AG04449 (cell line): ENCODE results near the gene DNM3.
"Not testable (repeated sequence)": the region's sequence is repeated elsewhere in the genome, so short reads cannot be mapped to it uniquely, and the experiment has no call there.

Experiments
- CTCF ChIA-PET: fragments of 350-600 bp; formaldehyde crosslinking; extraction: SDS; loops from one replicate; lab custom pipeline; 2021; ENCODE audit warnings: antibody characterized with exemption; lab: Yijun Ruan, JAX
- POLR2A ChIA-PET: fragments of 400-600, 350-600 bp; formaldehyde crosslinking; extraction: SDS; loops from one replicate; lab custom pipeline; 2020; ENCODE audit warnings: antibody characterized with exemption, inconsistent platforms; lab: Yijun Ruan, JAX
- DNase-seq: peaks from one replicate; pipeline ENCODE4 v3.0.0-alpha.2; 2010; ENCODE audit warnings: low read depth, low spot score
- H3K4me3 ChIP-seq: 2 replicates; pipeline ENCODE4 v1.5.1; 2011; ENCODE audit warnings: low read depth, mild to moderate bottlenecking, control low read depth, low read length
- TF ChIP-seq, protein P1 (sequence below): IDR thresholded peaks from one replicate; pipeline ENCODE4 v1.5.1; 2011; ENCODE audit warnings: mild to moderate bottlenecking, moderate library complexity, low read length, control low read depth, inconsistent platforms; ENCODE audit not compliant: insufficient read depth; ENCODE audit errors: missing control alignments

DNM3 gene

DNA sequence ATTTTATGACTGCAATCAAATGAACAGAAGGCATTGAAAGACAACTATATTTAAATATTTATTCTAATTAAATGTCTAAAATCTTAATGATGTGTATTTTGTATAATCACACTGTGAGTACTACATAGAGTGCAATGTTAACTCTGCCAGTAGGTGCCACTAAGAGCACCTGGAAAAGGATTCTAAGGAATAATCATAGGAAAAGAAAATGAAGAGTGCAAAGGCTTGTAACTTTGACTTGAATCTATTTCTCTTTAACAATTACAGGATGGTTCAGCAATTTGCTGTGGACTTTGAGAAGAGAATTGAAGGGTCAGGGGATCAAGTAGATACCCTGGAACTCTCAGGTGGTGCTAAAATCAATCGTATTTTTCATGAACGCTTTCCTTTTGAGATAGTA lies 200.4 kb downstream of the DNM3 start:
- ChIA-PET POLR2A (no interaction called here), CTCF (interaction anchor here (0.9 to 2.0 kb wide), 10 partner anchors 11 to 392 kb away, joined by 3 to 7 read pairs (median 4); no protein-coding TSS in a partner anchor)
- H3K4me3 ChIP-seq: no peak overlapping the region
- peak; percentile 4 for DNase-seq
- TF ChIP-seq, protein P1, sequence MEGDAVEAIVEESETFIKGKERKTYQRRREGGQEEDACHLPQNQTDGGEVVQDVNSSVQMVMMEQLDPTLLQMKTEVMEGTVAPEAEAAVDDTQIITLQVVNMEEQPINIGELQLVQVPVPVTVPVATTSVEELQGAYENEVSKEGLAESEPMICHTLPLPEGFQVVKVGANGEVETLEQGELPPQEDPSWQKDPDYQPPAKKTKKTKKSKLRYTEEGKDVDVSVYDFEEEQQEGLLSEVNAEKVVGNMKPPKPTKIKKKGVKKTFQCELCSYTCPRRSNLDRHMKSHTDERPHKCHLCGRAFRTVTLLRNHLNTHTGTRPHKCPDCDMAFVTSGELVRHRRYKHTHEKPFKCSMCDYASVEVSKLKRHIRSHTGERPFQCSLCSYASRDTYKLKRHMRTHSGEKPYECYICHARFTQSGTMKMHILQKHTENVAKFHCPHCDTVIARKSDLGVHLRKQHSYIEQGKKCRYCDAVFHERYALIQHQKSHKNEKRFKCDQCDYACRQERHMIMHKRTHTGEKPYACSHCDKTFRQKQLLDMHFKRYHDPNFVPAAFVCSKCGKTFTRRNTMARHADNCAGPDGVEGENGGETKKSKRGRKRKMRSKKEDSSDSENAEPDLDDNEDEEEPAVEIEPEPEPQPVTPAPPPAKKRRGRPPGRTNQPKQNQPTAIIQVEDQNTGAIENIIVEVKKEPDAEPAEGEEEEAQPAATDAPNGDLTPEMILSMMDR: peak; percentile 8

GRCh38 chr1:172043900-172044299 lies 202.6 kb downstream of the DNM3 start:
- ChIA-PET CTCF (interaction anchor here (1.1 to 2.0 kb wide), 2 partner anchors 10 to 355 kb away, joined by 4 to 9 read pairs; no protein-coding TSS in a partner anchor), POLR2A (no interaction called here)
- H3K4me3 ChIP-seq: no peak overlapping the region
- no peak for DNase-seq
- TF ChIP-seq, protein P1: no peak

GRCh38 chr1:172051898-172052297 lies 210.6 kb downstream of the DNM3 start:
- no peak overlapping the region for H3K4me3 ChIP-seq
- TF ChIP-seq, protein P1: no peak
- ChIA-PET POLR2A (no interaction called here), CTCF (interaction anchor here (1.5 to 2.4 kb wide), 2 partner anchors 11 to 377 kb away, joined by 3 to 8 read pairs; no protein-coding TSS in a partner anchor)
- DNase-seq: no peak

- H3K4me3 ChIP-seq: no peak overlapping the region
- CTCF ChIA-PET: interaction anchor here (1.1 to 2.2 kb wide), 2 partner anchors 11 to 13 kb away, joined by 4 to 9 read pairs; no protein-coding TSS in a partner anchor
- no peak for DNase-seq
- POLR2A ChIA-PET: no interaction called here
- TF ChIP-seq, protein P1: no peak
Measured at GRCh38 chr1:172054172-172054571, 212.9 kb downstream of the DNM3 start.

- POLR2A ChIA-PET, DNase-seq, H3K4me3 ChIP-seq, CTCF ChIA-PET: not testable (repeated sequence)
Measured at GRCh38 chr1:172055816-172056419, 214.6 kb downstream of the DNM3 start.

- DNase-seq: no peak
- CTCF ChIA-PET: no interaction called here
- POLR2A ChIA-PET: no interaction called here
- TF ChIP-seq, protein P1: no peak
- H3K4me3 ChIP-seq: no peak overlapping the region
Measured at GRCh38 chr1:172068334-172068733, 227.0 kb downstream of the DNM3 start.
